Esophagus squamous epithelium (tissue), 5 donors: ENCODE results near the gene FRMD3. TPM values are rescaled to one million over a fixed set of nuclear protein-coding genes. Genes with fewer than 3 reads are reported as not detected.

Experiments
- DNase-seq: peaks from one replicate; lab custom pipeline; 2025; lab: John Stamatoyannopoulos, UW
- H3K27ac ChIP-seq, 4 donors: fragments of 200-600 bp; sonication (generic); one replicate each; pipeline ENCODE4 v1.5.1; 2016 to 2019; ENCODE audit warnings: mild to moderate bottlenecking in 1 of 4
- H3K27me3 ChIP-seq, 4 donors: fragments of 200-600 bp; sonication (generic); 1 replicate in 3 of 4; 2 replicates in 1 of 4; pipeline versions ENCODE4 v1.5.1 to v1.6.0; 2017 to 2021; ENCODE audit warnings: antibody characterized with exemption in 1 of 4
- H3K36me3 ChIP-seq, 3 donors: fragments of 200-600 bp; sonication (generic); one replicate each; pipeline ENCODE4 v1.5.1; 2016 to 2019
- H3K4me1 ChIP-seq, 3 donors: fragments of 200-600 bp; sonication (generic); one replicate each; pipeline ENCODE4 v1.5.1; 2017 to 2019
- H3K4me3 ChIP-seq, 4 donors: fragments of 200-600 bp; sonication (generic); 1 replicate in 3 of 4; 2 replicates in 1 of 4; pipeline ENCODE4 v1.5.1; 2016 to 2019; ENCODE audit warnings: mild to moderate bottlenecking in 2 of 4, moderate library complexity in 1 of 4
- H3K9me3 ChIP-seq, 3 donors: fragments of 200-600 bp; sonication (generic); one replicate each; pipeline ENCODE4 v1.5.1; 2016 to 2019
- POLR2A ChIP-seq, 4 donors: fragments of 450-650 bp; IDR thresholded peaks; one replicate each; pipeline ENCODE4 v1.6.1; 2017; ENCODE audit warnings: antibody characterized with exemption in 4 of 4, mild to moderate bottlenecking in 4 of 4, moderate library complexity in 3 of 4
- WGBS, 2 donors: methylation state at CpG; one replicate each; pipeline ENCODE4 v1.1.5; 2018; 5-methylcytosine and 5-hydroxymethylcytosine counted together
- intact Hi-C: fragments of 100-400 bp; cut with DNase I; formaldehyde crosslinking; loops from one replicate; pipeline ENCODE4 v1.15.0; 2022
- total RNA-seq, 4 donors: library from RNA; depleted of rRNA; stranded (reverse); fragments of >200 nt; gene quantifications; one replicate each; pipeline ENCODE4 v1.1.0, GENCODE V29; 2016
- TF ChIP-seq, protein P1 (sequence below), 6 experiments: fragments of 450-650 bp in 4 of 6; fragments of 200-600 bp in 2 of 6; sonication (generic) in 2 of 6; IDR thresholded peaks; one replicate each; pipeline ENCODE4 v1.5.1; 2016 to 2019; ENCODE audit warnings: antibody characterized with exemption in 6 of 6, mild to moderate bottlenecking in 4 of 6, moderate library complexity in 4 of 6
- donor health status: DM: yes; HTN: yes; CAD: no.

The FRMD3 gene
- total RNA-seq, 4 donors from 2014 or later = 0.27 to 6.9 (median 2.1) TPM

DNA sequence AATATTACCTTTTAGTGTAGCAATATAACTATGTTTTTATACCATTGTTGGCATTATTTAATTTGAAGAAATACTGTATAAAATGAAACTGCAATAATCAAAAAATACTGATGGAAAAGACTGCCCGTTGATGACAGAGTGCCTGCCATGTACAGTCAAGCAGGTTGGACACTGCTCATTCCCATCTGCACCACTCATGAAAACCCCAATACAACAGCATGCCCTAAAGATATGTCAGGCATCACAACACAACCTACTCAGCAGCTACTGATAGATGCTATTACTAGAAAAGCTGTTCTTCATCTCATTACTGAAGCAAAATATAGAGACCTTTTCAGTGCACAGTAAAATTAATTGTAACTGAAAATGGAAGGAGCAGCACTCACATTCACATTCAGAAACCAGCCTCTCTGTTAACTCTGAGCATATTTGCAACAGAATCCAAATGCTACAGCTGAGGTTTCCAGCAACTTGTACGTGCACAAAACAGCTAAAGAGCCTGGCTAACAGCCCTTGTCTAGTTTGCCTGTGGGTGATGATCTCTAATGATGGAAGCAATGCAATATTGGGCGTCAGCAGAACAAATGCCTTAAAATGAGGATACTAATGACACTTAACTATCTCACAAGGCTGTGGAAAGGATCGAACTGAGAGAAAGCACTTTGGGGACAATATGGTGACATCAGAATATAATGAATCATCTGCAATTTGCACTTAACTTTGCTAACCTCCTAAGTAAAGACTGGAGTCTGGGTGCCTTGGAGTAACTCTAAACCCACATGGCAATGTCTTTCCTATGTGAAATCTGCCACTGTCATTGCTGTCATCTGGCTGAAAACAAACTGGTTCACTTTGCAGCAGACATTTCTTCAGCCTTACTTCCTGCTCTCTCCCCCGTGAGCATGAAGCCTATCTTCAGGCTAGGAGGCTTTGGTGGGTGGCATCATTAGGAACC lies 280.0 kb downstream of the FRMD3 start:
- WGBS, 2 donors = 75 to 81% methylated on average over 5 of the region's 5 CpGs
- Histone ChIP-seq H3K9me3 (no peaks in the 10 kb centered on the region), H3K27me3 (no peaks in the 10 kb centered on the region), H3K36me3 (no peaks in the 10 kb centered on the region), H3K4me3 (no peak overlapping the region), H3K27ac (no peak overlapping the region), H3K4me1 (no peaks in the 10 kb centered on the region)
- TF ChIP-seq POLR2A (IDR thresholded peaks at IDR 0.05) = no peak
- TF ChIP-seq, protein P1, sequence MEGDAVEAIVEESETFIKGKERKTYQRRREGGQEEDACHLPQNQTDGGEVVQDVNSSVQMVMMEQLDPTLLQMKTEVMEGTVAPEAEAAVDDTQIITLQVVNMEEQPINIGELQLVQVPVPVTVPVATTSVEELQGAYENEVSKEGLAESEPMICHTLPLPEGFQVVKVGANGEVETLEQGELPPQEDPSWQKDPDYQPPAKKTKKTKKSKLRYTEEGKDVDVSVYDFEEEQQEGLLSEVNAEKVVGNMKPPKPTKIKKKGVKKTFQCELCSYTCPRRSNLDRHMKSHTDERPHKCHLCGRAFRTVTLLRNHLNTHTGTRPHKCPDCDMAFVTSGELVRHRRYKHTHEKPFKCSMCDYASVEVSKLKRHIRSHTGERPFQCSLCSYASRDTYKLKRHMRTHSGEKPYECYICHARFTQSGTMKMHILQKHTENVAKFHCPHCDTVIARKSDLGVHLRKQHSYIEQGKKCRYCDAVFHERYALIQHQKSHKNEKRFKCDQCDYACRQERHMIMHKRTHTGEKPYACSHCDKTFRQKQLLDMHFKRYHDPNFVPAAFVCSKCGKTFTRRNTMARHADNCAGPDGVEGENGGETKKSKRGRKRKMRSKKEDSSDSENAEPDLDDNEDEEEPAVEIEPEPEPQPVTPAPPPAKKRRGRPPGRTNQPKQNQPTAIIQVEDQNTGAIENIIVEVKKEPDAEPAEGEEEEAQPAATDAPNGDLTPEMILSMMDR (IDR thresholded peaks at IDR 0.05) = no peak
- intact Hi-C loops = no loop called here
- DNase-seq = no peak

DNA sequence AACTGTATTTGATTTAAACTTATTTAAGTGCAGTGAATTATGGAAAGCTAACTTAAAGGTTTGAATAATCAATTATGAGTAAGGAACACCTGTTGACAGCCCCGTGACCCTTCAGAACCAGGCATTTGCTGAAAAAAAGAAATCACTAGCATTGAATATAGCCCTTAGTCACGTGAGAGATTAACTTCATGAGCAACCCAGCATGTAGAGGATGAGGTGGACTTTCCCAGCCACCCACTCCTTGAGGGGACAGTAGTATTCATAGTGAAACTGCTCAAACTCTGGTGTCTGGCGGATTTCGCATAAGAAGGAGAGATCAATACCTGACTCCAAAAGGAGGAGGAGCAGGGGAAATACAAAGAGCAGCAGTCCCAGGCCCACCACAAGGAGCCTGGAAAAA lies 290.5 kb downstream of the FRMD3 start:
- DNase-seq = no peak
- 65 to 85% methylated on average over 4 of the region's 4 CpGs for WGBS, 2 donors
- Histone ChIP-seq H3K4me3 (no peak overlapping the region), H3K27ac (no peak overlapping the region), H3K4me1 (no peaks in the 10 kb centered on the region), H3K9me3 (no peaks in the 10 kb centered on the region), H3K27me3 (no peaks in the 10 kb centered on the region), H3K36me3 (no peaks in the 10 kb centered on the region)
- intact Hi-C loops = no loop called here
- TF ChIP-seq, protein P1 (IDR thresholded peaks at IDR 0.05) = no peak
- no peak for TF ChIP-seq POLR2A (IDR thresholded peaks at IDR 0.05)

DNA sequence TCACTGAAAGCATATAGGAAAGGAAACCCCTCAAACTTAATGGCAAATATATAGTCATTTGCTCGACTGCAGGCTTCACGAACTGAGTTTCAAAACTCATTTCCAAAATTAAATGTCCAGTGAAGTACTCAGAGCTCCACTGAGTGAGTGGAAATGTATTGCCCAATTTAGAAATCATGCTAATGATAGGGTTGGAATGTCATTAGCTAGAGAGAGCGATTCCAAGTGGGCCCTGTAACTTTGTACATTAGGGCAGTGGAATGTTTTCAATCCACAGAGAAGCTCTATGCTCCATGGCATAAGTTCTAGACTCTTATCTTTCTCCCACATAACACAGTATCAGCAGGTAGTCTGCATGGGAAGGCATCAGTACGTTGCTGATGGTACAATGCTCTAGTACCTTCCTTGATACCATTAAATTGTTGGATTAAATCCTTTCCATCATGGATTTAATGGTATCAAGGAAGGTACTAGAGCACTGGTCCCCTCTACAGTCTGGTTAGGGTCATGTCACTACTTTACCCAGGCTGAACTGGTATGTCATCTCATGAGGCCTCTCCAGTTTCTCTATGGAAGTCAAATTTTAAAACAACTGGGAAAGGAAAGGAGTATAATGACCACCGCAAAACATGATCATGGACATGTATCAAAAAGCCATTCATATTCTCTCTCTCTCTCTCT lies 292.1 kb downstream of the FRMD3 start:
- no peak for TF ChIP-seq POLR2A (IDR thresholded peaks at IDR 0.05)
- TF ChIP-seq, protein P1 (IDR thresholded peaks at IDR 0.05) = no peak
- intact Hi-C loops = no loop called here
- Histone ChIP-seq H3K4me1 (no peaks in the 10 kb centered on the region), H3K9me3 (no peaks in the 10 kb centered on the region), H3K27me3 (no peaks in the 10 kb centered on the region), H3K36me3 (no peaks in the 10 kb centered on the region), H3K4me3 (no peak overlapping the region), H3K27ac (no peak overlapping the region)
- DNase-seq = no peak
- WGBS, 2 donors = 76 to 92% methylated on average over 5 of the region's 5 CpGs

DNA sequence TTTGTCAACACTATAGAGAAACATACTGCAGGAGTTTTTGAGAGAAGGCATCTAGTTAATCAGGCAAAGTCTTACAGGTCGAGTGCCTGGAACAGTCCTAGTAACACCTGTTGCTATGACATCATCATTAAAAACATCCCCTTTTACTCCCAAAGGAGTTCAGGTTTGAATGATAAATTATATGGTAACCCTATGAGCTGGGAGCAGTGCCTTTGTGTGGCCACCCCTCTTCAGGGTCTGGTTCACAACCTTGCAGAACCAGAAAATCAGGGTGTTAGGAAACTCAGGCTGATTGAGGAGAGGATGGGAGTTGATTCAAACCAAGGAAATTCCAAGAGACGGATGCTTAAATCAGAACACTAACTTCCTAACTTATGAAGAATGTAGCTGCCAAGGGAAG lies 296.1 kb downstream of the FRMD3 start:
- no peaks in the 10 kb centered on the region for H3K36me3 ChIP-seq
- H3K4me3 ChIP-seq = no peak overlapping the region
- peaks cover 0 to 7% (median 0%) of the 10 kb centered on the region in 3 donors for H3K4me1 ChIP-seq
- intact Hi-C loops = no loop called here
- H3K9me3 ChIP-seq = no peaks in the 10 kb centered on the region
- 51 to 65% methylated on average over 2 of the region's 2 CpGs for WGBS, 2 donors
- no peak for DNase-seq
- no peak overlapping the region for H3K27ac ChIP-seq
- TF ChIP-seq, protein P1 (IDR thresholded peaks at IDR 0.05) = no peak
- TF ChIP-seq POLR2A (IDR thresholded peaks at IDR 0.05) = no peak
- no peaks in the 10 kb centered on the region for H3K27me3 ChIP-seq

DNA sequence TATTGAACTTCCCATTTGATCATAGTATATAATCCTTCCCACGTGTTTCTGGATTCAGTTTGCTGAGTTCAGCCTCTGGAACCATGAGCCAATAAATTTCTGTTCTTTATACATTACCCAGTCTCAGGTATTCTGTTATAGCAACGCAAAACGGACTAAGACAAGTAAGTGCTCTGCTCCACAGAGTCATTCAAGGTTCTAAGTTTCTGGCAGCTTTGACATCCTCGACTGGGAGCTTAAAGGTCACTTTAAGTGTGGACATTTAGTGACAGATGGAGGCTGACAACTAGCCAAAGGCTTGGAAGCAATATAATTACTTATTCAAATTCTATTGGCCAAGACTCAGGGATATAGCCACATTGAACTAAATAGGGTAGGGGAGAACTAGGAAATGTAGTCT lies 297.5 kb downstream of the FRMD3 start:
- no peak for TF ChIP-seq POLR2A (IDR thresholded peaks at IDR 0.05)
- TF ChIP-seq, protein P1 (IDR thresholded peaks at IDR 0.05) = no peak
- intact Hi-C loops = no loop called here
- Histone ChIP-seq H3K27ac (no peak overlapping the region), H3K27me3 (no peaks in the 10 kb centered on the region), H3K4me3 (no peak overlapping the region), H3K4me1 (peaks cover 0 to 7% (median 0%) of the 10 kb centered on the region in 3 donors), H3K36me3 (no peaks in the 10 kb centered on the region), H3K9me3 (no peaks in the 10 kb centered on the region)
- WGBS, 2 donors = 67 to 90% methylated on average over 3 to 4 of the region's 4 CpGs
- DNase-seq = no peak
